ENCODE results near the gene PFKM. TPM values are rescaled to one million over a fixed set of nuclear protein-coding genes. Genes with fewer than 3 reads are reported as not detected.
A peak's percentile ranks its signal among the peaks of the same experiment; 100 is the strongest.

The PFKM gene
- 67.7 TPM for total RNA-seq
- polyA plus RNA-seq (ENCODE audit: insufficient read depth, low read depth, low replicate concordance): 69.6 TPM
- long read RNA-seq, donor 1, transcript PFKM-203 (23 exons, 3,224 nt): major isoform, 8 of 22 reads
- long read RNA-seq, donor 1, partial matches to known transcripts: 14 of 22 reads
- long read RNA-seq, donor 1, other reads (novel, unspliced or antisense): 0 of 22 reads
- long read RNA-seq, donor 2, transcript PFKM-203 (23 exons, 3,224 nt): major isoform, 13 of 22 reads
- long read RNA-seq, donor 2, partial matches to known transcripts: 6 of 22 reads
- long read RNA-seq, donor 2, other reads (novel, unspliced or antisense): 0 of 22 reads
- long read RNA-seq, donor 3, transcript PFKM-203 (23 exons, 3,224 nt): major isoform, 12 of 17 reads
- long read RNA-seq, donor 3, partial matches to known transcripts: 0 of 17 reads
- long read RNA-seq, donor 3, other reads (novel, unspliced or antisense): 0 of 17 reads
- long read RNA-seq, donor 4, transcript PFKM-203 (23 exons, 3,224 nt): major isoform, 5 of 11 reads
- long read RNA-seq, donor 4, partial matches to known transcripts: 5 of 11 reads
- long read RNA-seq, donor 4, other reads (novel, unspliced or antisense): 0 of 11 reads
- long read RNA-seq, donor 5, partial matches to known transcripts: 0 of 1 reads
- long read RNA-seq, donor 5, other reads (novel, unspliced or antisense): 0 of 1 reads
- long read RNA-seq, donor 6, partial matches to known transcripts: 0 of 1 reads
- long read RNA-seq, donor 6, other reads (novel, unspliced or antisense): 0 of 1 reads
- long read RNA-seq, donor 7, transcript PFKM-203 (23 exons, 3,224 nt): major isoform, 25 of 41 reads
- long read RNA-seq, donor 7, partial matches to known transcripts: 9 of 41 reads
- long read RNA-seq, donor 7, other reads (novel, unspliced or antisense): 5 of 41 reads
- long read RNA-seq, donor 8, transcript PFKM-203 (23 exons, 3,224 nt): major isoform, 6 of 7 reads
- long read RNA-seq, donor 8, partial matches to known transcripts: 0 of 7 reads
- long read RNA-seq, donor 8, other reads (novel, unspliced or antisense): 0 of 7 reads
- long read RNA-seq, donor 9, partial matches to known transcripts: 0 of 3 reads
- long read RNA-seq, donor 9, other reads (novel, unspliced or antisense): 0 of 3 reads
- long read RNA-seq, donor 10, transcript PFKM-203 (23 exons, 3,224 nt): major isoform, 7 of 14 reads
- long read RNA-seq, donor 10, partial matches to known transcripts: 7 of 14 reads
- long read RNA-seq, donor 10, other reads (novel, unspliced or antisense): 0 of 14 reads

DNA sequence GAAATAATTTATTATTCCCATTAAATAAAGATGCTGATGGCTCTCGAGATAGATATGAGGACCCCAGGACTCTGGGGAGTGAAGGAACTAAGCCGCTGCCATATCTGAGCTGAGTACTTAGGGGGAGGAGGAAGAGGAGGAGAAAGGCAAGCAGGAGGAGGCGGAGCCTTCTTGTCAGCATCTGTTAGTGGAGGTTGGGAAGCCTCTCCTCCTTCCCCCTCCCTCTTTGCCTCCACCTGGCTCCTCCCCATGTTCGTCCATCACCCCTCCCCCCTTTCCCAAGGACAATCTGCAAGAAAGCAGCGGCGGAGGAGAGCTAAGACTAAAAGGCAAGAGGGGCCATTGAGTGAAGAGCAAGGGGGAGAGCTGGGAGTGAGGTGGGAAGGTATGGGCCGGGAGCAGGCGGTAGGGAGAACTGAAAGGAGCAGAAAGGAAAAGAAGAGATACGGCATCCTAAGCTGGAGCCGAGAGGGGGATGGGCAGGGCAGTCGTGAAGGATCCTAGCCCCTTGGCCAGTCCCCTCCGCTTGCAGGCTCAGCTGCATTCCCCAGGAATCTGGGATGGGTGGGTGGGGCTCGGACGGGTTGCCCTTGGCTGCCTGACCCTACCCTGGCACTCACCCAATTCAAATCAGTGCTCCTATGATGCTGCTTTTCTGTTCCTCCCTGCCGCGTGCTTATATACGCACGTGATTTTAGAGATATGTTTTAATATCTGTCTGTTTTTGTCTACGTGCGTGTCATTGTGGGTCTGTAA is at the start of gene PFKM:
Gene PFKM, plus strand, starts transcription at position 287 of the 756 bp plus-strand sequence. CDS start 3,411 bp downstream, outside the sequence.
- Histone ChIP-seq H3K36me3 (ENCODE audit: control insufficient read depth in 2 of 3, insufficient read depth in 3 of 3, low read length in 3 of 3) (peaks cover 2 to 13% (median 6%) of the 10 kb centered on the region in 3 donors), H3K9ac (ENCODE audit: low read length in 3 of 3) (peak within 1 kb of the TSS; percentile 3 to 92 (median 34)), H3K4me3 (ENCODE audit: low read length in 3 of 3) (peak within 1 kb of the TSS; percentile 91 to 93 (median 92)), H3K4me1 (ENCODE audit: control insufficient read depth in 2 of 3, insufficient read depth in 2 of 3, low read depth in 1 of 3, low read length in 3 of 3) (no peaks in the 10 kb centered on the region), H3K27ac (ENCODE audit: low read depth in 2 of 2, low read length in 2 of 2) (peak within 1 kb of the TSS; percentile 37 to 45), H3K9me3 (ENCODE audit: control insufficient read depth in 2 of 3, insufficient read depth in 1 of 3, low read length in 3 of 3) (no peaks in the 10 kb centered on the region), H3K27me3 (ENCODE audit: control insufficient read depth, insufficient read depth, low read length) (no peaks in the 10 kb centered on the region)
- TF ChIP-seq CTCF (IDR thresholded peaks at IDR 0.05; ENCODE audit: borderline replicate concordance, extremely low read depth, insufficient read depth): no peak
- intact Hi-C loops (cut with DNase I): no loop called here
- FAIRE-seq: peak; percentile 69
- peak; percentile 90 to 97 (median 93) for DNase-seq

DNA sequence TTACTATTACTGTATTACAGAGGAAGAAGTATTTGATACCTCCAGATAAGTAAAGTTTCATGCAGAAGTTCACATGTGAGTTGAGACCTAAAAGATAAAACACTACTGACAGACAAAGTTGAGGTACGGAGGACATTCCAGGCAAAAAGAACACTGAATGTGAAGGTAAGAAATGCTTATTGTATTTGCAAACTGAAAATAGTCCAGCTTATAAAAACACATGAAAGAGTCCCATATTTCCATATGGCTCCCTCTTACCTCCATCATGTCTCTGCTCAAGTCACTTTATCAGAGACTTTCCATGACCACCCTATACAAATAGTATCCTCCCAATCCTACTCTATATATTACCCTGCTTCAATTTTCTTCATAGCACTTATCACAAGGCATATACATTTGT is 49.1 kb upstream of the PFKM start:
- Histone ChIP-seq H3K36me3 (ENCODE audit: control insufficient read depth in 2 of 3, insufficient read depth in 3 of 3, low read length in 3 of 3) (peaks cover 13 to 35% (median 18%) of the 10 kb centered on the region in 3 donors), H3K4me3 (ENCODE audit: low read length in 3 of 3) (no peak overlapping the region)

More for the DNA sequence above, 49.1 kb upstream of the PFKM start:
- no peaks in the 10 kb centered on the region for H3K27me3 ChIP-seq (ENCODE audit: control insufficient read depth, insufficient read depth, low read length)
- intact Hi-C loops (cut with DNase I): no loop called here
- no peak overlapping the region for H3K9ac ChIP-seq (ENCODE audit: low read length in 3 of 3)
- FAIRE-seq (no peak), DNase-seq (no peak)
- H3K4me1 ChIP-seq (ENCODE audit: control insufficient read depth in 2 of 3, insufficient read depth in 2 of 3, low read depth in 1 of 3, low read length in 3 of 3): no peaks in the 10 kb centered on the region
- TF ChIP-seq CTCF (IDR thresholded peaks at IDR 0.05; ENCODE audit: borderline replicate concordance, extremely low read depth, insufficient read depth): no peak
- no peaks in the 10 kb centered on the region for H3K9me3 ChIP-seq (ENCODE audit: control insufficient read depth in 2 of 3, insufficient read depth in 1 of 3, low read length in 3 of 3)
- H3K27ac ChIP-seq (ENCODE audit: low read depth in 2 of 2, low read length in 2 of 2): no peak overlapping the region

Measured in kidney (tissue), 22 donors.